SU-DHL-6 (cell line): ENCODE measurements around the gene TCP11L2.

ENCODE experiments used
- H2AFZ ChIP-seq: fragments of 200-600 bp; sonication (generic); 2 replicates; pipeline ENCODE4 v1.6.1; 2014; ENCODE audit warnings: low read depth, mild to moderate bottlenecking, moderate library complexity, mixed read lengths, antibody characterized with exemption, low read length; ENCODE audit not compliant: severe bottlenecking
- H3F3A ChIP-seq: fragments of 200-600 bp; shearing (Covaris generic); 2 replicates; pipeline ENCODE4 v1.6.0; 2016; ENCODE audit warnings: antibody characterized with exemption, mild to moderate bottlenecking; ENCODE audit not compliant: insufficient read depth
- H3K27ac ChIP-seq: fragments of 200-600 bp; sonication (generic); 2 replicates; pipeline ENCODE4 v1.5.1; 2016; ENCODE audit warnings: low read depth, mild to moderate bottlenecking, low read length, moderate library complexity, mixed read lengths
- H3K27me3 ChIP-seq: fragments of 200-600 bp; sonication (generic), shearing (Covaris generic); 2 replicates; pipeline ENCODE4 v1.6.0; 2014; ENCODE audit warnings: mild to moderate bottlenecking, low read length
- H3K36me3 ChIP-seq: fragments of 200-600 bp; sonication (generic); 2 replicates; pipeline ENCODE4 v1.6.1; 2014; ENCODE audit warnings: mild to moderate bottlenecking, low read length, mixed read lengths
- H3K4me2 ChIP-seq: fragments of 300-600, 200-600 bp; shearing (Covaris generic), sonication (generic); 2 replicates; pipeline ENCODE4 v1.6.0; 2014; ENCODE audit warnings: low read length, low read depth, mild to moderate bottlenecking; ENCODE audit not compliant: poor library complexity, severe bottlenecking
- H3K4me3 ChIP-seq: fragments of 200-600 bp; sonication (generic); 2 replicates; pipeline ENCODE4 v1.5.1; 2014; ENCODE audit warnings: antibody characterized with exemption, low read length, mild to moderate bottlenecking, mixed read lengths; ENCODE audit not compliant: insufficient read depth, poor library complexity, severe bottlenecking
- H3K79me2 ChIP-seq: fragments of 200-600 bp; sonication (generic); 2 replicates; pipeline ENCODE4 v1.6.1; 2014; ENCODE audit warnings: mild to moderate bottlenecking, low read length, moderate library complexity; ENCODE audit not compliant: insufficient read depth
- H3K9ac ChIP-seq: fragments of 200-600 bp; sonication (generic); 2 replicates; pipeline ENCODE4 v1.7.0; 2014; ENCODE audit warnings: mild to moderate bottlenecking, low read length
- H3K9me2 ChIP-seq: fragments of 200-600 bp; sonication (generic); replicated peaks from 2 replicates; pipeline ENCODE4 v1.6.1; 2014; ENCODE audit warnings: low read length; ENCODE audit not compliant: insufficient read depth
- H3K9me3 ChIP-seq: fragments of 200-600 bp; sonication (generic); 2 replicates; pipeline ENCODE4 v1.6.1; 2014; ENCODE audit warnings: low read length, mixed read lengths; ENCODE audit not compliant: insufficient read depth
- H4K20me1 ChIP-seq: fragments of 200-600 bp; sonication (generic); 2 replicates; pipeline ENCODE4 v1.6.1; 2014; ENCODE audit warnings: low read depth, mild to moderate bottlenecking, antibody characterized with exemption, low read length, moderate library complexity, mixed read lengths
- CTCF ChIP-seq: fragments of 200-600 bp; sonication (generic); IDR thresholded peaks from one replicate; pipeline ENCODE4 v1.5.1; 2017; ENCODE audit warnings: antibody characterized with exemption, mild to moderate bottlenecking, low read length, moderate library complexity; ENCODE audit not compliant: insufficient read depth, poor library complexity, severe bottlenecking
- EZH2phosphoT487 ChIP-seq: fragments of 200-600 bp; sonication (generic), shearing (Covaris generic); conservative IDR thresholded peaks from 2 replicates; pipeline ENCODE4 v1.6.1; 2018; ENCODE audit warnings: mild to moderate bottlenecking, antibody characterized with exemption, low read length, moderate library complexity, mixed read lengths

TCP11L2 gene

DNA sequence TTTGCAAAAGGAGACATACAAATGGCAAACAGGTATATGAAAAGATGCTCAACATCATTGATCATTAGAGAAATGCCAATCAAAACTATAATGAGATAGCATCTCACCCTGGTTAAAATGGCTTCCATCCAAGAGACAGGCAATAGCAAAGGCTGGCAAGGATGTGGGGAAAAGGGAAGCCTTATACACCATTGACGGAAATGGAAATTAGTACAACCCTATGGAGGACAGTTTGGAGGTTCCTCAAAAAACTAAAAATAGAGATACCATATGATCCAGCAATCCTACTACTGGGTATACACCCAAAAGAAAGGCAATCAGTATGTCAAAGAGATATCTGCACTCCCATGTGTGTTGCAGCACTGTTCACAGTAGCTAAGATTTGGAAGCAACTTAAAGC, 37.4 kb upstream of the TCP11L2 start:
- Histone ChIP-seq H3K27me3 (no peaks in the 10 kb centered on the region), H4K20me1 (no peaks in the 10 kb centered on the region), H3K9me2 (no peaks in the 10 kb centered on the region), H3K4me3 (no peak overlapping the region), H3K9me3 (no peaks in the 10 kb centered on the region), H2AFZ (no peak overlapping the region), H3K36me3 (no peaks in the 10 kb centered on the region), H3F3A (no peaks in the 10 kb centered on the region), H3K27ac (no peak overlapping the region), H3K4me2 (no peak overlapping the region), H3K79me2 (no peaks in the 10 kb centered on the region), H3K9ac (no peak overlapping the region)
- TF ChIP-seq EZH2phosphoT487 (no peak), CTCF (no peak)

DNA sequence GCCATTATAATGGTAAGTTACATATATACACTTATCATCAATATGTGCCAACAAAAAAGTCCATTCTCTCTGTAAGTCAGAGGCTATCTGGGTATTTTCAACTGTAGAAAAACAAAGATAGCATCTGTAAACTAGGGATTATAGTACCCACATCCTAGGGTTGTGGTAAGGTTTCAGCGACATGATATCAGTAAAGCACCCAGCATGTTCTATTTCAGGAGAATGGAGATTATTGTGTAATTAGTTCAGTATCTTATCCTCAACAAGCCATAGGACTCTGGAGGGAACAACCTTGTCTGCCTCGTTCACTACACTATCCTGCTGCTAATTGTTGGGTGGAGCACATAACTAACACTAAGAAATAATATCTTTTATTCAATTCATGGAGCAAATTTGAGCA, 35.0 kb upstream of the TCP11L2 start:
- Histone ChIP-seq H3K9me2 (no peaks in the 10 kb centered on the region), H4K20me1 (no peaks in the 10 kb centered on the region), H3K27me3 (no peaks in the 10 kb centered on the region), H2AFZ (no peak overlapping the region), H3K9ac (no peak overlapping the region), H3K79me2 (no peaks in the 10 kb centered on the region), H3F3A (no peaks in the 10 kb centered on the region), H3K9me3 (no peaks in the 10 kb centered on the region), H3K36me3 (no peaks in the 10 kb centered on the region), H3K4me3 (no peak overlapping the region), H3K4me2 (no peak overlapping the region), H3K27ac (no peak overlapping the region)
- TF ChIP-seq EZH2phosphoT487, result no peak
- no peak for TF ChIP-seq CTCF

DNA sequence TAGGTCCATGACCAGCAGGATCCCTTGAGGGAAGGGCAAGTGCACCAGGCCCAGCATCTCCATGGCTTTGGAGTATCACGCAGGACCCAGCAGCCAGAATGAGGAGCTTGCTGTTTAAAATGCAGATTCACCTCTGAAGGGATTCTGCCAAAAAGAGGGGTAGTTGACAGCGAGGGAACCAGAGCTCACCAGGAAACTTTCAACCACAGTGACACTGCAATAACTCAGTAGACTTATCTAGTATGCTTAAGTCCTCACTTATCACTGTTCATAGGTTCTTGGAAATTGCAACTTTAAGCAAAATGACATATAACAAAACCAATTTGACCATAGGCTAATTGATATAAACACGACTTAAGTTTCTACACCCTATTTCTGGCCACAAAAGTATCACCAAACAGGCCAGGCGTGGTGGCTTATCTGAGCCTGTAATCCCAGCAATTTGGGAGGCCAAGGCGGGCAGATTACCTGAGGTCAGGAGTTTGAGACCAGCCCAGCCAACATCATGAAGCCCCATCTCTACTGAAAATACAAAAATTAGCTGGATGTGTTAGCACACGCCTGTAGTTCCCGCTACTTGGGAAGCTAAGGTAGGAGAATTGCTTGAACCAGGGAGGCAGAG, 33.3 kb upstream of the TCP11L2 start:
- Histone ChIP-seq H3K27ac (no peak overlapping the region), H3K4me3 (no peak overlapping the region), H3F3A (no peaks in the 10 kb centered on the region), H3K9ac (no peak overlapping the region), H3K36me3 (no peaks in the 10 kb centered on the region), H3K27me3 (no peaks in the 10 kb centered on the region), H3K79me2 (no peaks in the 10 kb centered on the region), H3K4me2 (no peak overlapping the region), H4K20me1 (no peaks in the 10 kb centered on the region), H3K9me3 (no peaks in the 10 kb centered on the region), H3K9me2 (no peaks in the 10 kb centered on the region), H2AFZ (no peak overlapping the region)
- TF ChIP-seq CTCF, result no peak
- no peak for TF ChIP-seq EZH2phosphoT487
